ENCODE results near the gene TMPRSS11B.
"Not testable (repeated sequence)": the region's sequence is repeated elsewhere in the genome, so short reads cannot be mapped to it uniquely, and the experiment has no call there.

- not testable (repeated sequence) for TF ChIP-seq EZH2phosphoT487 (IDR thresholded peaks at IDR 0.05; ENCODE audit: borderline replicate concordance, low read length); CTCF (IDR thresholded peaks at IDR 0.05; ENCODE audit: low read depth, low read length, poor library complexity, severe bottlenecking)
Observed at GRCh38 chr4:68194305-68194704, 51.2 kb downstream of the TMPRSS11B start.
